Thoracic aorta (tissue), 2 donors: ENCODE data around the gene TCEAL8. TPM values are rescaled to one million over a fixed set of nuclear protein-coding genes. Genes with fewer than 3 reads are reported as not detected.

Experiments
- ATAC-seq: fragments of 150-250 bp; one replicate; pipeline ENCODE4 v1.8.0; 2017; ENCODE audit warnings: low read depth; ENCODE audit not compliant: insufficient number of reproducible peaks, low FRiP score
- DNase-seq: peaks from one replicate; pipeline ENCODE4 v3.0.0-alpha.2; 2020; ENCODE audit warnings: low spot score
- H3K27ac ChIP-seq, 2 donors: fragments of 200-600 bp; sonication (generic); 1 replicate in 1 of 2; 2 replicates in 1 of 2; pipeline ENCODE4 v1.5.1; 2016; ENCODE audit warnings: mild to moderate bottlenecking in 2 of 2, moderate library complexity in 2 of 2
- H3K27me3 ChIP-seq: fragments of 200-600 bp; sonication (generic); replicated peaks from 2 replicates; pipeline ENCODE4 v1.6.0; 2016; ENCODE audit warnings: mild to moderate bottlenecking; ENCODE audit not compliant: insufficient read depth
- H3K36me3 ChIP-seq: fragments of 200-600 bp; sonication (generic); one replicate; pipeline ENCODE4 v1.5.1; 2016
- H3K4me1 ChIP-seq, 2 donors: fragments of 200-600 bp; sonication (generic); 1 replicate in 1 of 2; 2 replicates in 1 of 2; pipeline versions ENCODE4 v1.5.1 to v1.6.0; 2016; ENCODE audit warnings: low read depth in 2 of 2, mild to moderate bottlenecking in 1 of 2; ENCODE audit not compliant: control insufficient read depth in 1 of 2
- H3K4me3 ChIP-seq: fragments of 200-600 bp; sonication (generic); 2 replicates; pipeline ENCODE4 v1.5.1; 2016; ENCODE audit warnings: mild to moderate bottlenecking
- H3K9me3 ChIP-seq: fragments of 200-600 bp; sonication (generic); 2 replicates; pipeline ENCODE4 v1.5.1; 2016
- CTCF ChIP-seq: fragments of 200-600 bp; sonication (generic); IDR thresholded peaks from one replicate; pipeline ENCODE4 v1.5.1; 2019; ENCODE audit warnings: antibody characterized with exemption
- total RNA-seq, 2 donors: library from RNA; depleted of rRNA; stranded (reverse); fragments of >200 nt; gene quantifications; one replicate each; pipeline versions ENCODE4 v1.1.0 to v1.2.3, GENCODE V29; 2016

The TCEAL8 gene
- total RNA-seq, 2 donors from 2014 or later = 58.4 to 59.4 TPM

DNA sequence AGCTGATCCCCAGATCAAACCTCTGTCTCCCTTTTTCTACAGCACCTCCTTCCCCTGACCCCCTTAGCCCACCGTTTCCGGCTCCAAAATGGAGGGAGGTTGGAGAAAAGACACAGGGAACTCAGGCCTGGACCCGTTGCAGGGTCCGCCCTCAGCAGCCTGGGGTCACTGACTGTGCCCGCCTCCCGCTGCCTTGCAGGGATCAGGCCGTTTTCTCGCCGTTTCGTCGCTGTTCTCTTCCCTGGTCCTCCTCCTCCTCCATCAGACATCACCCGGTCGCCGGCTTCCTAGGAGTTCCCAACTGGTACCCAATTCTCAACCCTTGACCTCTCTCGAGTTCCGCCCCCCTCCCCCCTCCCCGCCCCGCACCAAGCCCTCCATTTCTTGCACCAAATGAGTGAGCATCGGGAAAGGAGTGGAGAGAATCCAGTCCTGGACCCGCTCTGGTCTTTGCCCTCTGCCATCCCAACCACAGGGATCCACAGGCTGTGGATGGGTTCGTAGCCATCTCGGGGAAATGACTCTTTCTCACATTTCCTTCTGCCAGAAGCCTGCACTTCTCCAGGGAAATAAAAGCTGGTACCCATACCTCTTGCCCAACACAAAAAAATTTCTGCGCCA is 21.1 kb upstream of the TCEAL8 start:
- no peaks in the 10 kb centered on the region for H3K27me3 ChIP-seq
- peak overlapping the region; percentile 62 for H3K4me3 ChIP-seq

GRCh38 chrX:103274284-103274683 is 19.3 kb upstream of the TCEAL8 start:
- DNase-seq (no peak), ATAC-seq (no peak)
- H3K4me3 ChIP-seq = no peak overlapping the region
- TF ChIP-seq CTCF = no peak
- no peaks in the 10 kb centered on the region for H3K27me3 ChIP-seq
- no peak overlapping the region for H3K27ac ChIP-seq
- no peaks in the 10 kb centered on the region for H3K9me3 ChIP-seq
- H3K36me3 ChIP-seq = no peaks in the 10 kb centered on the region
- H3K4me1 ChIP-seq = no peaks in the 10 kb centered on the region

More for the DNA sequence above, 21.1 kb upstream of the TCEAL8 start:
- no peak for DNase-seq
- ATAC-seq = no peak
- TF ChIP-seq CTCF = no peak
- Histone ChIP-seq H3K27ac (no peak overlapping the region), H3K9me3 (no peaks in the 10 kb centered on the region), H3K4me1 (no peaks in the 10 kb centered on the region), H3K36me3 (no peaks in the 10 kb centered on the region)

GRCh38 chrX:103258275-103258674 is 3.3 kb upstream of the TCEAL8 start:
- no peak for TF ChIP-seq CTCF
- no peak for ATAC-seq

GRCh38 chrX:103256651-103257050 is 1.7 kb upstream of the TCEAL8 start:
- Histone ChIP-seq H3K4me3 (no peak overlapping the region), H3K9me3 (no peaks in the 10 kb centered on the region), H3K36me3 (no peaks in the 10 kb centered on the region), H3K27me3 (no peaks in the 10 kb centered on the region), H3K27ac (no peak overlapping the region), H3K4me1 (no peaks in the 10 kb centered on the region)
- DNase-seq (no peak), ATAC-seq (no peak)
- TF ChIP-seq CTCF = no peak

More at GRCh38 chrX:103258275-103258674, 3.3 kb upstream of the TCEAL8 start:
- H3K36me3 ChIP-seq = no peaks in the 10 kb centered on the region
- H3K27ac ChIP-seq = no peak overlapping the region
- DNase-seq = no peak
- no peaks in the 10 kb centered on the region for H3K27me3 ChIP-seq
- H3K4me3 ChIP-seq = no peak overlapping the region
- no peaks in the 10 kb centered on the region for H3K9me3 ChIP-seq
- H3K4me1 ChIP-seq = no peaks in the 10 kb centered on the region

DNA sequence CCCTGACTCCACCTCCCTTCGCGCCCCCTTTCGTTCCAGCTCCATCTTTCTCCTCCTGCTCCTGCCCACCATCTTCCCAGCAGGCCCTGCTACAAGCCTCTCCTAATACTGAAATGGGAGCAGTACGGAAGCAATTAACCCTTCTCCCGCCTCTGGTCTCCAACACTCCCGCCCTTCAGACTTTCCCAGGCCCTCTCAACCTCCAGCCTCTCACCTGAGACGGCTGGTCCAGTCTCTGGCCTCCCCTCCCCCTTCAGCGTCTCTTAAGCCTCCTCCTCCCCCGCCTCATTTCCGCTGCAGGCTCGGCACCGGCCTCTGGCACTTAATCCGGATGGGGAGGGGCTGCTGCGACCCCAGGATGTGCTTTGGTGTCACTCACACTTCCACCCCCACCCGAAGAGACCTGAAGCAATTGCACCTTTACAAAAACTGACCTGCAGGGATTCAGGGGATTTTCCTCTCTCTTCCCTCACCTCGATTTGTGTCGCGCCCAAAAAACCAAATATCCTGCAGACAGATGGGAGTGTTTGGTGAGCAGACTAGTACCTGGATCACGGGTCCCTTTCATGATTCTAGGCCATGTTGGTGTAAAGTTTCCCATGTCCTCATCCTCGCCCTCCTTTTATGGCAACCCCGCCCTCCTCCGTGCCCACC is 657 bp downstream of the TCEAL8 start:
- Histone ChIP-seq H3K36me3 (no peaks in the 10 kb centered on the region), H3K27me3 (no peaks in the 10 kb centered on the region), H3K27ac (peak overlapping the region; percentile 84 to 89), H3K9me3 (no peaks in the 10 kb centered on the region), H3K4me3 (peak overlapping the region; percentile 88), H3K4me1 (no peaks in the 10 kb centered on the region)
- ATAC-seq (no peak), DNase-seq (no peak)
- no peak for TF ChIP-seq CTCF
